Dedifferentiated amniotic fluid mesenchymal stem cell (primary cell): Measurements from ENCODE around the gene CNOT8.
"Not testable (repeated sequence)": the region's sequence is repeated elsewhere in the genome, so short reads cannot be mapped to it uniquely, and the experiment has no call there.

Source experiments
- DNase-seq: peaks from one replicate; pipeline ENCODE4 v3.0.0-alpha.2; 2016; ENCODE audit errors: extremely low spot score

CNOT8 gene

GRCh38 chr5:154835701-154836052, 22.8 kb upstream of the CNOT8 start:
- not testable (repeated sequence) for DNase-seq

GRCh38 chr5:154836225-154836624, 22.2 kb upstream of the CNOT8 start:
- DNase-seq: no peak

GRCh38 chr5:154837009-154837901, 21.2 kb upstream of the CNOT8 start:
- DNase-seq: no peak

GRCh38 chr5:154840435-154841272, 17.8 kb upstream of the CNOT8 start:
- DNase-seq: no peak

DNA sequence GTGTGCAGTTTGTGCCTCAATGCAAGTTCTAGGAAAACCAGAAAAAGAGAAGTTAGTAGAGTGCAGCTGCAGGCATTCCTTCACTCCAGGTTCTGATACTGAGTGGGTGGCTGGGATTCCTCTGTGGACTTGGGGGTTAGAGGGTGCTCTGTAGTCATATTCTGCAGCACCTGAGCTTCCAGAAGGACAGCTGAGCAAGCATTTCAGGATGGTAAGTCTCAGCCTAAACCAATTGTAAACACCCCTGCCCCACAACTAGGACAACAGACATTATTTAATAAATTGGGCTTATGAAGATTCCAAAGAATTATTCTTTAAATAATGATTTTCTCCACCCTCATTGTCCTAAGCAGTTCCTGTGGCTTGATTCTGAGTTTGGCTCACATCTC, 17.2 kb upstream of the CNOT8 start:
- DNase-seq: no peak

DNA sequence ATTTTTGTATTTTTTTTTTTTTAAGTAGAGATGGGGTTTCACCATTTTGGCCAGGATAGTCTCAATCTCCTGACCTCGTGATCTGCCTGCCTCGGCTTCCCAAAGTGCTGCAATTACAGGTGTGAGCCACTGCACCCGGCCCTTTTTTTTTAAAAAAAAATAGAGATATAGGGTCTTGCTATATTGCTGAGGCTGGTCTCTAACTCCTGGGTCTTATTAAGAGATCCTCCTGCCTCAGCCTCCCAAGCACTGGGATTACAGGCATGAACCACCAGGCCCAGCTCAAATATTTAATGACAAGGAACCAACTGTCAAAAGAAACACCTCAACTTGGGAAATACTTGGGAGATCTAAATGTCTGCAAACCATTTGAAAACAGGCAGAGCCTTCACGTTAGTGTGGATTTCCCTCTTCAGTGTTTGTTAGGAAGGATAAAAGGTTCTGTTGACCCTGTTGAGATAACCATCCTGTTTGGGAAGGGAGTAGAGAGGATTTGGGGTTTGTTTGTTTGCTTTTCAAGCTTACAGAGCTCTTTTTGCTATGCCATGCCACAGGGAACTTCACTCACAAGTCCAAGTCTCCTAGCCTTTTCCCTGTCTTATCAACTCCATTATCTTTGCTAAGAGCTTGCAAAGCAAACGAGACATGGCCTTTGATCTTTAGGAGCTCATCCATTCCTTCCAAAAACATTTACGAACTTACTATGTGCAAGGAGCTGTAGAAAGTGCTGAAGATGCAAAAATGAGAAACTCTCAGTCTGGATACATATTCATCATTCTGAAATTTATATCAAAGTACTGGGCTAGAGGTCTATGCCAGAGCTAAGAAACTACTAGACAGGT, 15.5 kb upstream of the CNOT8 start:
- no peak for DNase-seq

DNA sequence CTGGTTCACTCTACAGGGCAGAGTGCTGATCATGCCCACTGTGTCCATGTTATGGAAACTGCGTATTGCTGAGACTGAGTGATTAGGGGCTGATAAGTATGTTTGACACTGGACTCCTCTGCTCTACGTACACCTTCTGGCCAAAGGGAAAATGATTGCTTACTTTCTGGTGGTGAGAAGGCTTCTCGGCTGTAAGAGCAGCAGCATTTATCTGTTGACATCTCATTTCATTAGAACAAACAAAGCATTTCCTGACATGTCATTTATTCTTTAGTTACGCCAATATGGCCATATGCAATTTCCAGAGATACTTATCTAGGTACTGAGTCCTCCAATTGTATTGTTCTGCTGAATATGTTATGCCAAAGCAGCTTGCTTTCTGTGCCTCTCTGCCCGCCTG, 13.6 kb upstream of the CNOT8 start:
- no peak for DNase-seq

DNA sequence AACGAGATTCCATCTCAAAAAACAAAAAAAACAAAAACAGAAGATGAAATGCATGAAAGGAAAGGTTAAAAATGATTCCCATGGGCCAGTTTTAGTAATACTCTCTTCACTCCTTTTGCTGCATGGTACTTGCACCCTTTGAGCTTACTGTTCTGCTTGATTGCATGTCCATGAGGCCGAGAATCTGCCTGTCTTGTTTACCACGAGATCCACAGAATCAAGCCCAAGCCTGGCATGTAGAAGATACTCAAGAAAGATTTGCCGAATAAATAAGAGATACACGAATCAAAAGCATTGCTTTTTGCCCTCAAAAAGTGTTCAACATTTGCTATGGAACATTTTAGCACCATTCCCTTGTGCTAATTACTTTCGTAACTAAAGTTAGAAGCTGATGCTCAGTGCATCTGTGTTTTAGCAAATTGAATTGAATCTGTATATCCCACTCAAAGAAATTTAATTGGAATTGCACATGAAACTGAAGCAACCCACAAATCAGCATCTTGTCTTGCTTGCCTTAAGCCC, 9.1 kb upstream of the CNOT8 start:
- DNase-seq: no peak

DNA sequence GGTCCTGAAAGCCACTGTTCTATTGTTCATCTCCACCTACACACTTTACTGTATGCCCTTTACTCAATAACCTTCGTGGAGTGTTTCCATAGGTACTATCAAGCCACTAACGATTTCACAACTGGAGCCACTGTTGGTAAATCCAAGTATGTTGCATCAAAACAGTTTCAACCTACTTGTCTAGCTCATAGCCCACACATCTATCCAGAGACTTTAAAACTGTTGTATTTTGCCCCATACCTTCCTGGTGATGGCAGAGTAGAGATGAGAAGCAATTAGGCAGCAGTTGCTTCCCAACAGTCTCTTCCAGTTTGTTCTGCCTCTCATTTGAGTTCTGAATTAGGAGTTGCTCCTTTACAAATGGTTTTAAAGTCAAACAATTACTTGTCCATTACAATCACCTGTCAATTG, 8.6 kb upstream of the CNOT8 start:
- DNase-seq: peak; percentile 49

GRCh38 chr5:154850255-154851062, 8.0 kb upstream of the CNOT8 start, which contains the start of gene FAXDC2:
Gene FAXDC2, minus strand, starts transcription at chr5:154850603. Its CDS starts 12,425 bp downstream, at chr5:154838178.
- peak; percentile 84 for DNase-seq

- DNase-seq: no peak
Observed at GRCh38 chr5:154851351-154851750, 7.1 kb upstream of the CNOT8 start.

DNA sequence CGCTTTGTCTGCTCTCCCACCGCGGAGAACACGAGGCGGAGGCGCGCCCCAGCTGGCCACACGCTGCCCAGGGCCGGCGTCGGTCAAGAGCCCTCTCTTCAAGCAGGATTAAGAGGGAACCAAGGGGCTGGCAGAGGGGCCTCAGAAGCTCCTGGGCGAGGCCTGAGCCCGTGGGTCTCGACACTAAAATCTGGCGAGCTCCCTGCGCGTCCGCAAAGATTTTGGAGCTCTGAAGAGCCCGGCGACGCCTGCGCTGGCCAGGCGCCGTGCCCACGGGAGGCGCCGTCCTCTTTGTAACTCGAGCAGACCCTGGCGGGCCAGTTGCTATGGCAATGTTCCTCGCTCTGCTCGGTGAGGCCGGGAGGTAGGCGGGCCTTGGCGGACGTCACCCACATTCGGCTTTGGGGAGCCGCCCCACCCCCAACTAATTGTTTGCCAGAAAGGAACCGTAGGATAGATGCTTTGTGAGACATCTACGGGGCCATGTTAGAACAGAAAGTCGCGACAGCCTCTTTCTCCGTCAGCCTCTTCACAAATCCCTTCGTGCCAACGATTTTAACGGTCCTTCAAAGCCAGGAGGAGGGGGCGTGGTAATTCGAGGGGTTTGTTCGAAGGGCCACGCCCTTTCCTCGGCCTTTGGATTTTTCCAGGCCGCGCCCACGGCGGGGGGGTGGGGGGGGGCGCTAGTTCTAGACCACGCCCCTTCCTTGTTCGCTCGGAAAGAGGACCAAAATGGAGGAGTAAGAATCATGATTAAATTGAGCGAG, 714 bp upstream of the CNOT8 start:
- peak; percentile 98 for DNase-seq

GRCh38 chr5:154858972-154859871, 795 bp downstream of the CNOT8 start:
- no peak for DNase-seq

DNA sequence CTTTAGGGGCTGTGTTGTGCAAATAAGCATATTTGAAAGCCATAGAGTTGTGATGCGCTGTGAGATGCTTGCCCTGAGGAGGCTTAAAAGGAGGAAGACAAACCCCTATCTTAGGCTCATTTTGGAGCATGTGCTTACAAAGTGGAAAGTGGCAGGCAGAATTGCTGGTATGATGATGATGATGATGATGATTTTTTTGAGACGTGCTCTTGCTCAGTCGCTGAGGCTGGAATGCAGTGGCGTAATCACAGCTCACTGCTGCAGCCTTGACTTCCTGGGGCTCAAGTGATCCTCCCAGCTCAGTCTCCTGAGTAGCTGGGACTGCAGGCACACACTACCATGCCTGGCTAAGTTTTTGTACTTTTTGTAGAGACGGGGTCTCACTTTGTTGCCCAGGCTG, 1.7 kb downstream of the CNOT8 start:
- peak; percentile 42 for DNase-seq

DNA sequence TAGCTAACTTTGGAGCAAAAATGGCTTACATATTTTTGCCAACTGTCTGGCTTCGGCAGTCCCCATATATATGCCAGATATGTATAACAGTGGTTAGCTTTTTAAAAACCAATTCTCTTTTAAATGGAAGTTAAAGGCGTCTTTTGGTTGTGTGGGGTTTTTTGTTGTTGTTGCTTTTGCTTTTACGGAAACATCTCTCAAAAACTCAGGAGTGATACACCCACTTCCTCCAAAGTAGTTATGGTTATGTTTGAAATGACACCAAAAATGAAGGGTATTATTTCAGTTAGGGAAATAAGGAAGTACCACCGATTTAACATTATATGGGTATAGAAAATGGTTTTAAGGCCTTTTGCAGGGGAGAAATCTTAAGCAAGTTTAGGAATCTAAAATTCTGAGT, 2.3 kb downstream of the CNOT8 start:
- DNase-seq: no peak

GRCh38 chr5:154861946-154862345, 3.5 kb downstream of the CNOT8 start:
- no peak for DNase-seq

- DNase-seq: no peak
Observed at GRCh38 chr5:154862766-154863165, 4.3 kb downstream of the CNOT8 start.

- no peak for DNase-seq
Observed at GRCh38 chr5:154863291-154864080, 5.1 kb downstream of the CNOT8 start.
